ENCODE measurements around the gene SNRNP35. TPM values are rescaled to one million over a fixed set of nuclear protein-coding genes. Genes with fewer than 3 reads are reported as not detected.

The SNRNP35 gene
- total and polyA plus RNA-seq, 4 donors, result 9.0 to 13.3 (median 11.1) TPM

DNA sequence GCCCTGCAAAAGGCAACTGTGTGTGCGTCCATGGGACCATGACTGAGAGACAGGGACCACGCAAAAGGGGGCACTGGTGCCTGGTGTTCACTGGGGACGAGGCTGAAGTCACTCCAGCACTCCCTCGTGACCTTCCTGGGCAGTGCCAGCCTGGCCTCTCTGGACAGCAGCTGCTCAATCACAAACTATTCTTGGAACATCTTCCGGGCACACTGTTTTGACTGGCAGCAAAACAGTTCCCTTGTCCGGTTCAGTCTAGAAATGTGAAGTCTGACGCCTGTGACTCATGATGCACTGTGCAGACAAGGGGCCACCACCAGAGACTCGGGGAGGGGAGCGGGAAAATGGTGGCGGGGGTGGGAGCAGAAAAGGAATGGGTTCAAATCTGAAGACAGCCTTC lies 20.8 kb downstream of the SNRNP35 start:
- no peaks in the 10 kb centered on the region for H3K27me3 ChIP-seq (ENCODE audit: control insufficient read depth in 4 of 4, insufficient read depth in 4 of 4, low read length in 3 of 4)
- H3K9me3 ChIP-seq (ENCODE audit: control insufficient read depth in 4 of 4, low read length in 3 of 4), result no peaks in the 10 kb centered on the region
- 90% methylated on average over 10 of the region's 10 CpGs for WGBS
- no peak overlapping the region for H3K4me3 ChIP-seq (ENCODE audit: low read depth in 1 of 3, low read length in 3 of 3)
- no peak overlapping the region for H3K27ac ChIP-seq (ENCODE audit: low read depth in 1 of 2, low read length in 2 of 2)
- H3K9ac ChIP-seq (ENCODE audit: low read depth in 1 of 2, low read length in 2 of 2), result no peak overlapping the region
- H3K36me3 ChIP-seq (ENCODE audit: control insufficient read depth in 4 of 4, insufficient read depth in 3 of 4, low read depth in 1 of 4, low read length in 3 of 4), result peaks cover 0 to 2% (median under 1%) of the 10 kb centered on the region in 4 donors
- TF ChIP-seq RXRA (IDR thresholded peaks at IDR 0.05) (no peak), ATF3 (IDR thresholded peaks at IDR 0.05) (no peak), JUND (IDR thresholded peaks at IDR 0.05) (no peak), NR2F2 (IDR thresholded peaks at IDR 0.05) (no peak), RAD21 (IDR thresholded peaks at IDR 0.05) (no peak), HNF4A (conservative IDR thresholded peaks at IDR 0.05) (no peak), FOXA2 (IDR thresholded peaks at IDR 0.05) (no peak), FOXA1 (IDR thresholded peaks at IDR 0.05) (no peak), HNF4G (IDR thresholded peaks at IDR 0.05) (no peak), CTCF (IDR thresholded peaks at IDR 0.05; ENCODE audit: low read depth, low read length, missing input control) (no peak), SP1 (IDR thresholded peaks at IDR 0.05) (no peak), GABPA (IDR thresholded peaks at IDR 0.05 in 1 of 2, conservative IDR thresholded peaks at IDR 0.05 in 1 of 2) (no peak), EGR1 (IDR thresholded peaks at IDR 0.05; ENCODE audit: low read depth in 2 of 2) (no peak), TAF1 (conservative IDR thresholded peaks at IDR 0.05) (no peak), YY1 (IDR thresholded peaks at IDR 0.05) (no peak), REST (IDR thresholded peaks at IDR 0.05) (no peak)
- TF ChIP-seq, protein P1, sequence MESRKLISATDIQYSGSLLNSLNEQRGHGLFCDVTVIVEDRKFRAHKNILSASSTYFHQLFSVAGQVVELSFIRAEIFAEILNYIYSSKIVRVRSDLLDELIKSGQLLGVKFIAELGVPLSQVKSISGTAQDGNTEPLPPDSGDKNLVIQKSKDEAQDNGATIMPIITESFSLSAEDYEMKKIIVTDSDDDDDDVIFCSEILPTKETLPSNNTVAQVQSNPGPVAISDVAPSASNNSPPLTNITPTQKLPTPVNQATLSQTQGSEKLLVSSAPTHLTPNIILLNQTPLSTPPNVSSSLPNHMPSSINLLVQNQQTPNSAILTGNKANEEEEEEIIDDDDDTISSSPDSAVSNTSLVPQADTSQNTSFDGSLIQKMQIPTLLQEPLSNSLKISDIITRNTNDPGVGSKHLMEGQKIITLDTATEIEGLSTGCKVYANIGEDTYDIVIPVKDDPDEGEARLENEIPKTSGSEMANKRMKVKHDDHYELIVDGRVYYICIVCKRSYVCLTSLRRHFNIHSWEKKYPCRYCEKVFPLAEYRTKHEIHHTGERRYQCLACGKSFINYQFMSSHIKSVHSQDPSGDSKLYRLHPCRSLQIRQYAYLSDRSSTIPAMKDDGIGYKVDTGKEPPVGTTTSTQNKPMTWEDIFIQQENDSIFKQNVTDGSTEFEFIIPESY (IDR thresholded peaks at IDR 0.05), result no peak
- TF ChIP-seq, protein P2, sequence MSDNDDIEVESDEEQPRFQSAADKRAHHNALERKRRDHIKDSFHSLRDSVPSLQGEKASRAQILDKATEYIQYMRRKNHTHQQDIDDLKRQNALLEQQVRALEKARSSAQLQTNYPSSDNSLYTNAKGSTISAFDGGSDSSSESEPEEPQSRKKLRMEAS (IDR thresholded peaks at IDR 0.05), result no peak
- peaks cover 0 to 5% (median 1%) of the 10 kb centered on the region in 4 donors for H3K4me1 ChIP-seq (ENCODE audit: control insufficient read depth in 4 of 4, insufficient read depth in 4 of 4, low read length in 3 of 4)
- DNase-seq (ENCODE audit: low spot score), result no peak
